Naive thymus-derived CD4-positive, alpha-beta T cell (primary cell): ENCODE results near the gene NPR3. TPM values are rescaled to one million over a fixed set of nuclear protein-coding genes. Genes with fewer than 3 reads are reported as not detected.

ENCODE experiments used
- ATAC-seq: fragments of 150-1000 bp; cut with Tn5 transposase; 2 replicates; pipeline ENCODE4 v1.10.0; 2021; ENCODE audit warnings: mild to moderate bottlenecking, moderate library complexity
- CTCF ChIA-PET: fragments of 350-600 bp; sonication (Branson Sonifier 250); formaldehyde crosslinking; loops from one replicate; lab custom pipeline; 2021; ENCODE audit warnings: antibody characterized with exemption; lab: Charles Lee
- POLR2A ChIA-PET: fragments of 350-600 bp; sonication (Branson Sonifier 250); formaldehyde crosslinking; loops from one replicate; lab custom pipeline; 2021; ENCODE audit warnings: antibody characterized with exemption, inconsistent platforms; lab: Charles Lee
- DNase-seq, 9 donors: peaks; one replicate each; pipeline versions ENCODE4 v3.0.0 to v3.0.0-alpha.2; 2020 to 2022; ENCODE audit warnings: mixed read lengths in 1 of 9
- H3K27ac ChIP-seq: one replicate; pipeline ENCODE4 v1.7.0; 2013; ENCODE audit warnings: mild to moderate bottlenecking, low read depth, low read length, moderate library complexity
- H3K27me3 ChIP-seq, 2 donors: one replicate each; pipeline ENCODE4 v1.7.0; 2013; ENCODE audit warnings: low read length in 2 of 2, mild to moderate bottlenecking in 2 of 2, moderate library complexity in 2 of 2; ENCODE audit not compliant: control insufficient read depth in 2 of 2, insufficient read depth in 2 of 2
- H3K36me3 ChIP-seq, 3 experiments: 1 replicate in 2 of 3; 2 replicates in 1 of 3; pipeline ENCODE4 v1.7.0; 2013; ENCODE audit warnings: low read length in 3 of 3, mild to moderate bottlenecking in 3 of 3, moderate library complexity in 1 of 3; ENCODE audit not compliant: insufficient read depth in 3 of 3, control insufficient read depth in 2 of 3
- H3K4me1 ChIP-seq, 2 donors: one replicate each; pipeline ENCODE4 v1.7.0; 2013; ENCODE audit warnings: low read length in 2 of 2, mild to moderate bottlenecking in 2 of 2, moderate library complexity in 1 of 2; ENCODE audit not compliant: control insufficient read depth in 2 of 2, insufficient read depth in 2 of 2
- H3K4me3 ChIP-seq: 2 replicates; pipeline ENCODE4 v1.7.0; 2013; ENCODE audit warnings: mild to moderate bottlenecking, low read length
- H3K9me3 ChIP-seq, 3 experiments: 1 replicate in 2 of 3; 2 replicates in 1 of 3; pipeline ENCODE4 v1.7.0; 2013; ENCODE audit warnings: low read length in 3 of 3; ENCODE audit not compliant: control insufficient read depth in 2 of 3
- H3K27ac Mint-ChIP-seq, 9 donors: one replicate each; pipeline ENCODE4 v1.8.0; 2020 to 2022; ENCODE audit warnings: mixed read lengths in 9 of 9, mild to moderate bottlenecking in 8 of 9, moderate library complexity in 5 of 9, inconsistent platforms in 2 of 9
- H3K27me3 Mint-ChIP-seq, 5 donors: one replicate each; pipeline ENCODE4 v1.8.0; 2021 to 2022; ENCODE audit warnings: mixed read lengths in 5 of 5, mild to moderate bottlenecking in 1 of 5
- H3K36me3 Mint-ChIP-seq, 5 donors: one replicate each; pipeline ENCODE4 v1.8.0; 2020 to 2022; ENCODE audit warnings: mixed read lengths in 5 of 5, mild to moderate bottlenecking in 3 of 5, inconsistent platforms in 1 of 5
- H3K4me1 Mint-ChIP-seq, 7 donors: one replicate each; pipeline ENCODE4 v1.8.0; 2020 to 2022; ENCODE audit warnings: mixed read lengths in 7 of 7, mild to moderate bottlenecking in 3 of 7, inconsistent platforms in 1 of 7
- H3K4me3 Mint-ChIP-seq, 10 donors: one replicate each; pipeline ENCODE4 v1.8.0; 2020 to 2022; ENCODE audit warnings: mild to moderate bottlenecking in 10 of 10, mixed read lengths in 10 of 10, moderate library complexity in 6 of 10, inconsistent platforms in 2 of 10
- H3K9me3 Mint-ChIP-seq, 11 donors: one replicate each; pipeline ENCODE4 v1.8.0; 2020 to 2022; ENCODE audit warnings: mixed read lengths in 11 of 11, mild to moderate bottlenecking in 4 of 11, inconsistent platforms in 1 of 11, moderate library complexity in 1 of 11
- intact Hi-C, 2 donors: fragments of 100-400 bp; cut with micrococcal nuclease; formaldehyde crosslinking; loops; one replicate each; pipeline ENCODE4 v1.15.1; 2023
- polyA plus RNA-seq, 2 donors: library from polyadenylated mRNA; unstranded; fragments of 300-500 nt; fragmentation: Illumina TruSeq; gene quantifications; one replicate each; pipeline ENCODE4 v1.2.3, GENCODE V29; 2021
- total RNA-seq, 6 experiments: library from RNA in 5 of 6; stranded (reverse) in 5 of 6; gene quantifications; 1 replicate in 5 of 6; 2 replicates in 1 of 6; pipeline ENCODE4 v1.2.3 and lab custom pipeline; 2021 to 2026

NPR3 gene
- total and polyA plus RNA-seq, 7 experiments from 2014 or later, result 0.56 to 1.4 TPM; not detected in 5

- H3K9me3 Mint-ChIP-seq, result peaks cover 0 to 5% (median 0%) of the 10 kb centered on the region in 11 donors
- DNase-seq (no peak), ATAC-seq (no peak)
- H3K4me3 Mint-ChIP-seq, result no peak overlapping the region
- H3K36me3 Mint-ChIP-seq, result no peaks in the 10 kb centered on the region
- ChIA-PET POLR2A (no interaction called here), CTCF (no interaction called here)
- H3K27me3 Mint-ChIP-seq, result peaks cover under 1 to 11% (median 8%) of the 10 kb centered on the region in 5 donors
- H3K4me1 Mint-ChIP-seq, result no peaks in the 10 kb centered on the region
- no peaks in the 10 kb centered on the region for H3K9me3 ChIP-seq
- no peaks in the 10 kb centered on the region for H3K27me3 ChIP-seq
- intact Hi-C loops, result no loop called here
- no peak overlapping the region for H3K27ac ChIP-seq
- H3K36me3 ChIP-seq, result no peaks in the 10 kb centered on the region
- H3K27ac Mint-ChIP-seq, result no peak overlapping the region
- no peak overlapping the region for H3K4me3 ChIP-seq
- no peaks in the 10 kb centered on the region for H3K4me1 ChIP-seq
Measured at GRCh38 chr5:32740651-32741050, 29.5 kb downstream of the NPR3 start.

- CTCF ChIA-PET, result no interaction called here
- Histone ChIP-seq H3K9me3 (no peaks in the 10 kb centered on the region), H3K4me1 (no peaks in the 10 kb centered on the region), H3K27ac (no peak overlapping the region), H3K36me3 (no peaks in the 10 kb centered on the region), H3K4me3 (no peak overlapping the region), H3K27me3 (no peaks in the 10 kb centered on the region)
- H3K27me3 Mint-ChIP-seq, result peaks cover 2 to 13% (median 10%) of the 10 kb centered on the region in 5 donors
- POLR2A ChIA-PET, result no interaction called here
- no peaks in the 10 kb centered on the region for H3K36me3 Mint-ChIP-seq
- DNase-seq, result no peak
- peak overlapping the region in 1 of 9 donors; percentile 27 for H3K27ac Mint-ChIP-seq
- H3K4me3 Mint-ChIP-seq, result no peak overlapping the region
- H3K9me3 Mint-ChIP-seq, result peaks cover 0 to 27% (median 2%) of the 10 kb centered on the region in 11 donors
- no peak for ATAC-seq
- H3K4me1 Mint-ChIP-seq, result no peaks in the 10 kb centered on the region
- intact Hi-C loops, result no loop called here
Measured at GRCh38 chr5:32745317-32745716, 34.2 kb downstream of the NPR3 start.

GRCh38 chr5:32752411-32752810 lies 41.3 kb downstream of the NPR3 start:
- Histone ChIP-seq H3K9me3 (no peaks in the 10 kb centered on the region), H3K27ac (no peak overlapping the region), H3K4me1 (no peaks in the 10 kb centered on the region), H3K4me3 (no peak overlapping the region), H3K36me3 (no peaks in the 10 kb centered on the region), H3K27me3 (no peaks in the 10 kb centered on the region)
- DNase-seq (no peak), ATAC-seq (no peak)
- peaks cover 0 to 35% (median 6%) of the 10 kb centered on the region in 11 donors for H3K9me3 Mint-ChIP-seq
- H3K27me3 Mint-ChIP-seq, result peaks cover 0 to 5% (median 4%) of the 10 kb centered on the region in 5 donors
- no peak overlapping the region for H3K4me3 Mint-ChIP-seq
- ChIA-PET POLR2A (no interaction called here), CTCF (no interaction called here)
- H3K27ac Mint-ChIP-seq, result no peak overlapping the region
- no peaks in the 10 kb centered on the region for H3K36me3 Mint-ChIP-seq
- intact Hi-C loops, result no loop called here
- H3K4me1 Mint-ChIP-seq, result no peaks in the 10 kb centered on the region

- Mint-ChIP-seq H3K9me3 (peaks cover 0 to 28% (median 6%) of the 10 kb centered on the region in 11 donors), H3K36me3 (no peaks in the 10 kb centered on the region), H3K4me3 (no peak overlapping the region), H3K27ac (no peak overlapping the region), H3K27me3 (peaks cover 0 to 5% (median 4%) of the 10 kb centered on the region in 5 donors), H3K4me1 (no peaks in the 10 kb centered on the region)
- ChIA-PET CTCF (no interaction called here), POLR2A (no interaction called here)
- no peaks in the 10 kb centered on the region for H3K4me1 ChIP-seq
- H3K36me3 ChIP-seq, result no peaks in the 10 kb centered on the region
- no peak overlapping the region for H3K27ac ChIP-seq
- intact Hi-C loops, result no loop called here
- H3K4me3 ChIP-seq, result no peak overlapping the region
- no peak for ATAC-seq
- no peak for DNase-seq
- no peaks in the 10 kb centered on the region for H3K27me3 ChIP-seq
- H3K9me3 ChIP-seq, result no peaks in the 10 kb centered on the region
Measured at GRCh38 chr5:32753051-32753450, 41.9 kb downstream of the NPR3 start.

- no peaks in the 10 kb centered on the region for H3K27me3 ChIP-seq
- DNase-seq (no peak), ATAC-seq (no peak)
- Mint-ChIP-seq H3K9me3 (peaks cover 0 to 21% (median 6%) of the 10 kb centered on the region in 11 donors), H3K4me3 (no peak overlapping the region), H3K4me1 (no peaks in the 10 kb centered on the region), H3K27ac (no peak overlapping the region), H3K36me3 (no peaks in the 10 kb centered on the region), H3K27me3 (peaks cover 0 to 5% (median 4%) of the 10 kb centered on the region in 5 donors)
- H3K27ac ChIP-seq, result no peak overlapping the region
- ChIA-PET CTCF (no interaction called here), POLR2A (no interaction called here)
- no peak overlapping the region for H3K4me3 ChIP-seq
- no peaks in the 10 kb centered on the region for H3K9me3 ChIP-seq
- no peaks in the 10 kb centered on the region for H3K36me3 ChIP-seq
- intact Hi-C loops, result no loop called here
- H3K4me1 ChIP-seq, result no peaks in the 10 kb centered on the region
Measured at GRCh38 chr5:32753765-32754164, 42.6 kb downstream of the NPR3 start.

- DNase-seq, result no peak
- peaks cover 0 to 5% (median 4%) of the 10 kb centered on the region in 5 donors for H3K27me3 Mint-ChIP-seq
- H3K27ac ChIP-seq, result no peak overlapping the region
- no peak overlapping the region for H3K27ac Mint-ChIP-seq
- no peaks in the 10 kb centered on the region for H3K36me3 ChIP-seq
- intact Hi-C loops, result no loop called here
- POLR2A ChIA-PET, result no interaction called here
- H3K4me1 Mint-ChIP-seq, result no peaks in the 10 kb centered on the region
- no peaks in the 10 kb centered on the region for H3K9me3 ChIP-seq
- CTCF ChIA-PET, result no interaction called here
- no peak overlapping the region for H3K4me3 ChIP-seq
- no peaks in the 10 kb centered on the region for H3K27me3 ChIP-seq
- no peak overlapping the region for H3K4me3 Mint-ChIP-seq
- H3K4me1 ChIP-seq, result no peaks in the 10 kb centered on the region
- no peak for ATAC-seq
- H3K9me3 Mint-ChIP-seq, result peaks cover 0 to 20% (median 6%) of the 10 kb centered on the region in 11 donors
- H3K36me3 Mint-ChIP-seq, result no peaks in the 10 kb centered on the region
Measured at GRCh38 chr5:32754284-32754683, 43.2 kb downstream of the NPR3 start.

GRCh38 chr5:32760091-32760509 lies 49.0 kb downstream of the NPR3 start:
- CTCF ChIA-PET, result no interaction called here
- H3K27me3 Mint-ChIP-seq, result peaks cover 0 to 9% (median 5%) of the 10 kb centered on the region in 5 donors
- intact Hi-C loops, result no loop called here
- no peaks in the 10 kb centered on the region for H3K4me1 ChIP-seq
- POLR2A ChIA-PET, result no interaction called here
- no peak for DNase-seq
- H3K9me3 ChIP-seq, result no peaks in the 10 kb centered on the region
- no peak for ATAC-seq
- H3K27ac ChIP-seq, result no peak overlapping the region
- H3K4me3 ChIP-seq, result no peak overlapping the region
- H3K27ac Mint-ChIP-seq, result no peak overlapping the region
- H3K36me3 Mint-ChIP-seq, result peaks cover 0 to 12% (median 0%) of the 10 kb centered on the region in 5 donors
- H3K4me1 Mint-ChIP-seq, result no peaks in the 10 kb centered on the region
- H3K36me3 ChIP-seq, result no peaks in the 10 kb centered on the region
- H3K4me3 Mint-ChIP-seq, result peak overlapping the region in 1 of 10 donors; percentile 9
- no peaks in the 10 kb centered on the region for H3K27me3 ChIP-seq
- peaks cover 0 to 25% (median 11%) of the 10 kb centered on the region in 11 donors for H3K9me3 Mint-ChIP-seq
